Heart left ventricle (tissue), 13 donors: ENCODE results near the gene PKM.

ENCODE experiments used
- CTCF ChIP-seq, 12 donors: fragments of 200-600 bp; sonication (generic) in 4 of 12; IDR thresholded peaks; one replicate each; pipeline versions ENCODE4 v1.5.0 to v1.8.0; 2018 to 2022; ENCODE audit warnings: antibody characterized with exemption in 12 of 12, mild to moderate bottlenecking in 5 of 12
- POLR2A ChIP-seq, 2 donors: fragments of 450-650 bp; IDR thresholded peaks; one replicate each; pipeline ENCODE4 v1.6.1; 2017; ENCODE audit warnings: antibody characterized with exemption in 2 of 2, mild to moderate bottlenecking in 2 of 2, moderate library complexity in 2 of 2
- donor health status: ischemic (EF 13 %, LVEDD 7.1; RV severe dilation, severe dysfunction).
- donor health status: DM: no; HTN: yes; CAD: no.
- donor health status: DM: no; HTN: no; CAD: no.
- donor health status: ischemic (EF 25% LVEDD 6.9; RV normal size, moderate dysfunction).
- donor health status: ischemic (EF 25% LVEDD 5.7; RV mildly dilated, moderate dysfunction).
- donor health status: ischemic (EF 35%, LVEDD 5.7; RV mildly dilated, moderate dysfunction).
- donor health status: nonischemic (EF 11% LVEDD 7.7; RV severe dilation, severe dysfunction).
- donor health status: DM: yes; HTN: yes; CAD: no.
- donor health status: PGD.
- donor health status: ischemic (EF 29% LVEDD 5.4; RV normal size, mild dysfunction).
- donor health status: nonischemic (EF 23%, LVEDD 6.1; RV moderate dilation, normal function).

- TF ChIP-seq POLR2A (IDR thresholded peaks at IDR 0.05) (no peak), CTCF (IDR thresholded peaks at IDR 0.05) (no peak)
Measured at GRCh38 chr15:72202302-72202701, 28.7 kb downstream of the PKM start.
